Osteoblast (primary cell): ENCODE results near the gene TNFAIP2. TPM values are rescaled to one million over a fixed set of nuclear protein-coding genes. Genes with fewer than 3 reads are reported as not detected.

Experiments used
- DNase-seq: peaks from one replicate; pipeline ENCODE4 v3.0.0; 2011; ENCODE audit warnings: low spot score, mixed read lengths; ENCODE audit not compliant: insufficient read length; ENCODE audit errors: missing footprints
- H2AFZ ChIP-seq: 2 replicates; pipeline ENCODE4 v1.6.0; 2011; ENCODE audit warnings: mild to moderate bottlenecking, low read length
- H3K27ac ChIP-seq: 2 replicates; pipeline ENCODE4 v1.5.1; 2011; ENCODE audit warnings: mild to moderate bottlenecking, low read depth, low read length, moderate library complexity
- H3K27me3 ChIP-seq: 2 replicates; pipeline ENCODE4 v1.6.0; 2012; ENCODE audit warnings: mild to moderate bottlenecking, control low read depth, inconsistent platforms, low read length, moderate library complexity; ENCODE audit not compliant: insufficient read depth
- H3K36me3 ChIP-seq: 2 replicates; pipeline ENCODE4 v1.5.1; 2011; ENCODE audit warnings: mild to moderate bottlenecking, low read length, control low read depth, moderate library complexity; ENCODE audit not compliant: insufficient read depth
- H3K4me1 ChIP-seq: 2 replicates; pipeline ENCODE4 v1.5.1; 2011; ENCODE audit warnings: mild to moderate bottlenecking, low read length, control low read depth, moderate library complexity; ENCODE audit not compliant: insufficient read depth
- H3K4me2 ChIP-seq: 2 replicates; pipeline ENCODE4 v1.6.0; 2011; ENCODE audit warnings: mild to moderate bottlenecking, low read length; ENCODE audit not compliant: insufficient read depth
- H3K4me3 ChIP-seq: fragments of 200-600 bp; sonication (generic); 3 replicates; pipeline ENCODE4 v1.5.1; 2012; ENCODE audit warnings: mild to moderate bottlenecking, low read length, inconsistent platforms; ENCODE audit not compliant: insufficient read depth
- H3K79me2 ChIP-seq: 2 replicates; pipeline ENCODE4 v1.6.0; 2012; ENCODE audit warnings: mild to moderate bottlenecking, low read length, control low read depth, inconsistent platforms; ENCODE audit not compliant: insufficient read depth
- H3K9me3 ChIP-seq: 2 replicates; pipeline ENCODE4 v1.5.1; 2011; ENCODE audit warnings: low read depth, low read length, control low read depth
- H4K20me1 ChIP-seq: 2 replicates; pipeline ENCODE4 v1.6.0; 2012; ENCODE audit warnings: mild to moderate bottlenecking, low read length, control low read depth; ENCODE audit not compliant: insufficient read depth
- total RNA-seq: library from RNA; depleted of rRNA; stranded (reverse); fragments of >200 nt; gene quantifications from 2 replicates; pipeline ENCODE4 v1.2.3, GENCODE V29; 2012
- TF ChIP-seq, protein P1 (sequence below): IDR thresholded peaks from 2 replicates; pipeline ENCODE4 v1.5.1; 2011; ENCODE audit warnings: mild to moderate bottlenecking, low read depth, low read length, moderate library complexity; ENCODE audit errors: extremely low read depth

The TNFAIP2 gene
- total RNA-seq, 1 donor = 60.1 TPM

DNA sequence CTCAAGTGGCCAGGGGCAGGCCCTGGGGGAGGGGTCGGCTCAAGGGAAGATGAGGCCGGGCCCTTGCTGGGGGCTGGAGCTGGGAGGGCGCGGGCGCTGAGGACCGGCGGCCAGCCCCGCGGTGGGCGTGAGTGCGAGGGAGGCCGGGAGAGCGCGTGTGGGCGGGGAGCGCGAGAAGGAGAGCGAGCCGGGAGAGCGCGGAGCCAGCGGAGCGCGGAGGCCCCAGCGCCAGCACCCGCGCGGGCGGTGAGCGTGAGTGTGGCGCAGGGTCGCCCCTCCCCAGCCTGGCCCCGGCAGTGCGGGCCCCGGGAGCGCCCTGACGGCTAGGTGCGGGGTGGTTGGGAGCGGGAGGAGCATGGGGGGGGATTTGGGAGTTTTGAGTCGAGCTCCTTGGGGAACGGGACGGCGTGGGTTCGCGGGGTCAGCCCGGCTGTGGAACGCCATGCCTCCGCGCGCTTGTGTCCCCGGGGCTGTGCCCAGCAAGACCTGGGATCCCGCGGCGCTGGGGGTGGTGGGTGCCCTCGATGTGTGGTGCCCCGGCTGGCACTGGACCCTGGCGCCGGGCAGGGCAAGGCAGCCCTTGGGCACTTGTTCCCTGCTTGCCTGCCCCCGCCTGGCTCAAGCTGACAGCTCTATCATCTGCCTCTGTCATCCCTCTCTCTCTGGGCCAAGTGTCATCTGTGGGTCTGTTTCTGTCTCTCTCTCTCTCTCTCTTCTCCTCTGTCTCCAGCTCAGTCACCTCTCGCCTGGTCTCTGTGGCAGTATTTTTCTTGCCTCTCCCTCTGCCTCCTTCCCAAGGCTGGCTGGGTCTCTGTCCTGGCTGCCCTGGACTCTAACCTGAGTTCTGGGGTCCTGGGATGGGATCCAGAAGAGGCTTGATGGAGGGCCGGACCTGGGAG, 39.0 kb upstream of the TNFAIP2 start, which contains the start of gene LBHD2:
TSS of gene LBHD2 (plus strand) at position 190 of the 899 bp plus-strand sequence. CDS start 1,803 bp downstream, outside the sequence.
- H3K4me3 ChIP-seq = no peak within 1 kb of the TSS
- no peaks in the 10 kb centered on the region for H3K79me2 ChIP-seq
- no peaks in the 10 kb centered on the region for H3K4me1 ChIP-seq
- no peak within 1 kb of the TSS for H2AFZ ChIP-seq
- no peak within 1 kb of the TSS for H3K4me2 ChIP-seq
- peak; percentile 93 for DNase-seq
- H3K27me3 ChIP-seq = peaks cover 19% of the 10 kb centered on the region
- no peaks in the 10 kb centered on the region for H3K9me3 ChIP-seq
- no peak within 1 kb of the TSS for H3K27ac ChIP-seq
- TF ChIP-seq, protein P1, sequence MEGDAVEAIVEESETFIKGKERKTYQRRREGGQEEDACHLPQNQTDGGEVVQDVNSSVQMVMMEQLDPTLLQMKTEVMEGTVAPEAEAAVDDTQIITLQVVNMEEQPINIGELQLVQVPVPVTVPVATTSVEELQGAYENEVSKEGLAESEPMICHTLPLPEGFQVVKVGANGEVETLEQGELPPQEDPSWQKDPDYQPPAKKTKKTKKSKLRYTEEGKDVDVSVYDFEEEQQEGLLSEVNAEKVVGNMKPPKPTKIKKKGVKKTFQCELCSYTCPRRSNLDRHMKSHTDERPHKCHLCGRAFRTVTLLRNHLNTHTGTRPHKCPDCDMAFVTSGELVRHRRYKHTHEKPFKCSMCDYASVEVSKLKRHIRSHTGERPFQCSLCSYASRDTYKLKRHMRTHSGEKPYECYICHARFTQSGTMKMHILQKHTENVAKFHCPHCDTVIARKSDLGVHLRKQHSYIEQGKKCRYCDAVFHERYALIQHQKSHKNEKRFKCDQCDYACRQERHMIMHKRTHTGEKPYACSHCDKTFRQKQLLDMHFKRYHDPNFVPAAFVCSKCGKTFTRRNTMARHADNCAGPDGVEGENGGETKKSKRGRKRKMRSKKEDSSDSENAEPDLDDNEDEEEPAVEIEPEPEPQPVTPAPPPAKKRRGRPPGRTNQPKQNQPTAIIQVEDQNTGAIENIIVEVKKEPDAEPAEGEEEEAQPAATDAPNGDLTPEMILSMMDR = no peak
- no peaks in the 10 kb centered on the region for H4K20me1 ChIP-seq
- no peaks in the 10 kb centered on the region for H3K36me3 ChIP-seq

DNA sequence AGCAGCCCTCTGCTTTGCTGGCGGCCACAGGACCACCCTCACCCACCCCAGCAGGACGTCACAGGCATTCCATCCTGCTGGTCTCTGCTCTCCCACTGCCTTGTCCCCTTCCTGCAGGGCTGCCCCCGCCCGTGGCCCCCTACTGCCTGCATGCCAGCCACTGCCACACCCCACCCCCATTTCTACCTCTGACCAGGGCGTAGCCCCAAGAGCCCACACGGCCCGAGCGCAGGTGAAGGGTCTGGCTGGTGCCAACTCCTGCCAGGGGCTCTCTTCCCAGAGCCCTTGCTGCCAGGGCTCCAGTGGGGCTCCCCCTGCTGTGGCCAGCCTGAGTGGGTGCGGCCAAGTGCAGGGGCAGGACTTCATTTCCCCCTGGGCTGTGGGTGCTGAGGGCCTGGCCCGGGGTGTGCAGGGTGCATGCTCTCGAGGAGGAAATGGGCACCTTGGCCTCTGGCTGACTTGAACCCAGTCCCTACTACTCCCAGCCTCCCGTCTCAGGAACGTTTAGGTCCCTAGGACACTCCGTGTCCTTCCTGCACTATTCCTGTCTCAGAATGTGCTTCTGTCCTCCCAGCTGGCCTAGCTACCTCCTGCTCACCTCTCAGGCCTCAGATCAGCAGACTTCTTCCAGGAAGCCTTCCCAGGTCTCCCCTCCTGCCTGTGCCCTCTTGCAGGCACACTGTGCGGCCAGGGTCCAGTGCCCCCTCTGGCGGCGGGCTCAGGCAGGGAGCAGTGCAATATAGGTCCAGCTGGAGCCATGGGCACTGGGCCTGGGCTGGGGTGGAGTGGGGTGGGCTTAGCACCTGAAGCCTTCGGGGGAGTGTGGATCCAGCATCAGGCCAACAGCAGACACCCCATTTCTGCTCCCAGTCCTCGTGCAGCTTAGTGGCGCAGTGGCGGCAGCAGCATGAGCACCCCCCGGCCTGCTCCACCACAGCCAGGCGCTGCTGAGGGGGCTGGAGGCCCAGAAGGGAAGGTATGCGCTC, 37.9 kb upstream of the TNFAIP2 start:
- Histone ChIP-seq H3K4me2 (no peak overlapping the region), H2AFZ (no peak overlapping the region), H3K27me3 (peaks cover 11% of the 10 kb centered on the region), H3K36me3 (no peaks in the 10 kb centered on the region), H4K20me1 (no peaks in the 10 kb centered on the region), H3K4me1 (no peaks in the 10 kb centered on the region), H3K4me3 (no peak overlapping the region), H3K79me2 (no peaks in the 10 kb centered on the region), H3K27ac (no peak overlapping the region), H3K9me3 (no peaks in the 10 kb centered on the region)
- TF ChIP-seq, protein P1 = no peak
- DNase-seq = peak; percentile 88

DNA sequence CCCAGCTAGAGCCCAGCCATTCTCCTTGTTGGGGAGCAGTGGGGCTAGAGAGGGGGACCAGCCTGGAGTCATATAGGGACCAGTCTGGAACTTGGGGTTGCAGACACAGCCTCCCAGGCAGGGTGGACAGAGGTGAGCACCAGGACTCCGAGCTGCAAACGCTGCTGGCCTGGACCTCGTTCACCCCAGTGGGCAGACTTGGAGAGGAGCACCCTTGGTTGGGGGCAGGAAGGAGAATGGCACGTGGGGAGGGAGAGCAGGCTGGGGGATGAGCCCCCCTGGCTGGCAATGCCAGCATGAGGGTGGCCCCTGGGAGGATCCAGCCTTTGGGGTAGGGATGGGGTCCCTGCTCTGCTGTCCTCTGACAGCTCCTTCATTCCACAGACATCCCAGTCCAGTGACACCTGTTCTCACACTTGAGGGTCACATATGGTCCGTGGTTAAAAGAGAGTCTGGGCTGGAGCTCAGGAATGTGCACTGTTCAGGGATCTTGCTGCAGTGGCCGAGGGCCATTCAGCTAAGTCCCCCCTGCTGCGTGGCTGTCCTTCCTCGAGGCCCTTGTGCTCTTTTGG, 36.4 kb upstream of the TNFAIP2 start:
- Histone ChIP-seq H3K27me3 (peaks cover 10% of the 10 kb centered on the region), H3K27ac (no peak overlapping the region), H3K36me3 (no peaks in the 10 kb centered on the region), H4K20me1 (no peaks in the 10 kb centered on the region), H2AFZ (no peak overlapping the region), H3K4me2 (no peak overlapping the region), H3K79me2 (no peaks in the 10 kb centered on the region), H3K9me3 (no peaks in the 10 kb centered on the region), H3K4me3 (no peak overlapping the region), H3K4me1 (no peaks in the 10 kb centered on the region)
- peak; percentile 87 for DNase-seq
- TF ChIP-seq, protein P1 = no peak
